HFF-Myc (cell line): ENCODE measurements around the gene SRGAP3.

Experiments
- DNase-seq: peaks from one replicate; pipeline ENCODE4 v3.0.0-alpha.2; 2011; ENCODE audit warnings: low read depth; ENCODE audit errors: extremely low read depth
- H3K4me3 ChIP-seq: replicated peaks from 2 replicates; pipeline ENCODE4 v1.5.1; 2011; ENCODE audit warnings: low read depth, mild to moderate bottlenecking, control low read depth, low read length
- TF ChIP-seq, protein P1 (sequence below): IDR thresholded peaks from 2 replicates; pipeline ENCODE4 v1.5.1; 2012; ENCODE audit warnings: mild to moderate bottlenecking, low read depth, low read length, control low read depth; ENCODE audit errors: missing control alignments

SRGAP3 gene

DNA sequence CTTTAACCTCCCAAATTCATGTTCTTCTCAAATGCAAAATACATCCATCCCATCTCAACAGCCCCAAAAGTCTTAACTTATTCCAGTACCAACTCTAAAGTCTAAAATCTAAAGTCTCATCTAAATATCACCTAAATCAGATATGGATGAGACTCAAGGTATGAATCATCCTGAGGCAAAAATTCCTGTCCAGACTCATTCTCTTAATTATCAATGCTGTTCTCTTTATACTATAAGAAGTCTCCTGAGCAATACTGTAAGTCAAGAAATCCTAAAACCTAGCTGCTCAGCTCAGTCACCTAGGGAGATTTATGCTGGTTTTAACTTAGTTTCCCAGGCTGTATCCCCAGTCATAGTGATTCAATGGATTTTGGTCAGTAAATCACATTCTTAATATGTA lies 297.3 kb downstream of the SRGAP3 start:
- no peak for DNase-seq
- no peak overlapping the region for H3K4me3 ChIP-seq
- TF ChIP-seq, protein P1, sequence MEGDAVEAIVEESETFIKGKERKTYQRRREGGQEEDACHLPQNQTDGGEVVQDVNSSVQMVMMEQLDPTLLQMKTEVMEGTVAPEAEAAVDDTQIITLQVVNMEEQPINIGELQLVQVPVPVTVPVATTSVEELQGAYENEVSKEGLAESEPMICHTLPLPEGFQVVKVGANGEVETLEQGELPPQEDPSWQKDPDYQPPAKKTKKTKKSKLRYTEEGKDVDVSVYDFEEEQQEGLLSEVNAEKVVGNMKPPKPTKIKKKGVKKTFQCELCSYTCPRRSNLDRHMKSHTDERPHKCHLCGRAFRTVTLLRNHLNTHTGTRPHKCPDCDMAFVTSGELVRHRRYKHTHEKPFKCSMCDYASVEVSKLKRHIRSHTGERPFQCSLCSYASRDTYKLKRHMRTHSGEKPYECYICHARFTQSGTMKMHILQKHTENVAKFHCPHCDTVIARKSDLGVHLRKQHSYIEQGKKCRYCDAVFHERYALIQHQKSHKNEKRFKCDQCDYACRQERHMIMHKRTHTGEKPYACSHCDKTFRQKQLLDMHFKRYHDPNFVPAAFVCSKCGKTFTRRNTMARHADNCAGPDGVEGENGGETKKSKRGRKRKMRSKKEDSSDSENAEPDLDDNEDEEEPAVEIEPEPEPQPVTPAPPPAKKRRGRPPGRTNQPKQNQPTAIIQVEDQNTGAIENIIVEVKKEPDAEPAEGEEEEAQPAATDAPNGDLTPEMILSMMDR = no peak

GRCh38 chr3:8945890-8946600 lies 303.4 kb downstream of the SRGAP3 start:
- DNase-seq = no peak
- H3K4me3 ChIP-seq = no peak overlapping the region
- TF ChIP-seq, protein P1 = no peak

DNA sequence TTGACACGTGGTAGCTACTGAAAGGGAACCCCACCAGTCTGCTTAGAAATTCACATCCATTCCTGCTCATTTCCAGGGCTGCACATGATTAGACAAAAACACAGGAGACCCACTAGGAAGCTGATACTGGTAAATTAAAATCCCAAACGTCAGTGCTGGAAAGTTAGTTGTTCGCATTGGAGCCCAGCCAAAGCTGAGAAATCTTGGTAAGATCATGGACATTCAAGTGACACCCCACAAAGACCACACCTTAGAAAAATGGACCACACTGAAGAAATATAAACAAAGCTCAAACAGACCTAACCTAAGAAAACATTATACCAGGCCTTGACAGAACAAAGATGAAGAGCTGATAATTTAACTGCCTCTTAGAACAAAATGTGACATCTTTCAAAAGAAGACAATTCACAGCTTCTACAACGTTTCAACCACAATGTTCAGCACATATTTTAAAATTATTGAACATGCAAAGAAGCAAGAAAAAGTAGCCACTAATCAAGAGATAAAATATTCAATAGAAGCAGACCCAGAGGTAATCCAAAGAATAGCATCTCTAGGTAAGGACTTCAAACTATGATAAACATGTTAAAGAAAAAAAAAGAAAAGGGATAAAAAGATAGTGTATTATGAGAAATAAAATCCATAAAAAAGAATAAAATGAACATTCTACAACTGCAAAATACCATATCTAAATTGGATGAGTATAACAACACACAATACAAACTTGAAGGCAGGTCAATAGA lies 306.5 kb downstream of the SRGAP3 start:
- TF ChIP-seq, protein P1 = no peak
- no peak overlapping the region for H3K4me3 ChIP-seq
- no peak for DNase-seq

DNA sequence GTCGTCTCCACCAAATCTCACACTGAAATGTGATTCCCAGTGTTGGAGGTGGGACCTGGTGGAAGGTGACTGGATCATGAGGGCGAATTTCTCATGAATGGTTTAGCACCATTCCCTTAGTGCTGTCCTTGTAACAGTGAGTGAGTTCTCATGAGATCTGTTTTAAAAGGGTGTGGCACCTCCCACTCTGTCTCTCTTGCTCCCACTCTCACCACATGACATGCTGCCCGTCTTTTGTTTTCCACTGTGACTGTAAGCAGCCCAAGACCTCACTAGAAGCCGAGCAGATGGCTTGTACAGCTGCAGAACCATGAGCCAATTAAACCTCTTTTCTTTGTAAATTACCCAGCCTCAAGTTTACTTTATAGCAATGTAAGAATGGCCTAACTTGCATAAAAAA lies 307.3 kb downstream of the SRGAP3 start:
- TF ChIP-seq, protein P1 = no peak
- no peak overlapping the region for H3K4me3 ChIP-seq
- DNase-seq = no peak

DNA sequence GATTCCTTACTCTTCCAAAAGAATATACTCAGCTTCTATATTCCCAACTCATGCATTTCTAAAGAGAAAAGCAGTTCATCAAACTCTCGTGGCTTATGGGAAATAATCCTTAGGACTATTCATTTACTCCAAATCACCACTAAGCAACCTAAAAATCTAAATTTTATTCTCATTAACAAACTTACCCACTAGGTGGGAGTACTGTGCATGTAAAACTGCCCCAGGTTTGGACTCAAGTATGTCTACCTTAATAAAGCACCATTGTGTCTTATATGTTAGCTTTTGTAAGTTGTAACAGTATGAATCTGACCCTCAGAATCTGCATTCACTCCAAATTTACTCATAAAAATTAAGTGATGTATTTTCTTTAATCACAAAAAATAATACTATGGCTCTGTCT lies 311.4 kb downstream of the SRGAP3 start:
- H3K4me3 ChIP-seq = no peak overlapping the region
- TF ChIP-seq, protein P1 = peak; percentile 39
- DNase-seq = peak; percentile 25

DNA sequence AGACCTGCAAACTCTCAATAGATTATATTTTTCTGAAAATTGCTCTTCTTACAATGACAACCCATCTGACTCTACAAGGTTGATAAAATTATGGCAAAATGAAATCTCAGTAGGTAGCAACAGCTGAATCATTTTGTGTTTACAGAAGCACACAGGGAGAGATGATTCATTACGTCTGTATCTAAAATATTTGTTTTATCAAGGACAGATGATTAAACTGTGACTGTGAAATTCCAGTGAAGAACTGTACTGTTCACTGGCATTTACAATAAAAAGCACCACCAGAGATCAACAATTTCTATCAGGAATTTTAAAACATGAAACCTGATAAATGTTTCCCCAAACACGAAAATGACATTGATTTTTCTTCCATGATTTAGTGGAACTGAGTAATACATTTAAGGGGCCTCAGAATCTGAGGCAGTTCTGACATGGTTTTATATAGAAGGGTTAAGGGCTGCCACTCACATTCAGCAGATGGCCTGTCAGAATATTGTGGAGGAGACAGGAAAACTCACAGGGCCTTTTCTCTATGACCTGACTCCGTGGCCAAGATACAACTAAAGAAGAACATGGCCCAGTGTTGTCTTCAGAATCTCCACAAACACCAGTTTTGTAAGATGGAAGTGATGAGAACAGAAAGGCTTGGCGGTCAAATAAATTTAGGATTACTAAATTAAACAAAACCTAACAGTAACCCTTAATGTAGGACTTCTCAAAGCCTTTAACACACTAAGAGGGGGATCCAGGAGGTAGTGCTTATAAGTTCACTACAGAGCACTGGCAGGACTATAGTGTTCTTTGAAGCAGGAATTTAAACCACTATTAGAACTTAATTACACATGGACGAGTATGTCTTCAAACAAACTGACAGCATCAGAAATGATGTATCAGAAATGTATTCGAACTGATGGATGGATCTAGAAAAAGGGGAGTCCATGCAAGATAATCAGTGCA lies 312.1 kb downstream of the SRGAP3 start:
- TF ChIP-seq, protein P1 = no peak
- DNase-seq = peak; percentile 46

More for the DNA sequence above, 312.1 kb downstream of the SRGAP3 start:
- H3K4me3 ChIP-seq = no peak overlapping the region
